ENCODE data around the gene ITPR3.

DNA sequence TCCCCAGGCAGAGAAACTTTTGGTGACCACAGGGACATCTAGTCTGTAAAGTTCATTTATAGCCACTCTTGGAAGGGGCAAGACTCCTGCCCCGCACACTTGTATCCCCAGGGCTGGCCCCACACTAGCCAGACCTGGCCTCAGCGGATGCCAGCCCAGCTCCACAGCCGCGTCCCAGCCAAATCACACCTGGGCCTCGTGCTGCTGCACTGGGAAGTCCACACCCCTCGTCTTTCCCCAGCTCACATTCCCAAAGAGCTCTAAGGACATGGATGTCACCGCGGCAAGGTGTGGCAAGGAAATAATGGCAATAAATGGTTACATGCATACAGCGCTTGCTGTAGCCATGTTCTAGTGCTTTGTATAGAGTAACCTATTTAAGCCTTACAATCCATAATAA lies 117.0 kb downstream of the ITPR3 start:
- TF ChIP-seq, protein P1, sequence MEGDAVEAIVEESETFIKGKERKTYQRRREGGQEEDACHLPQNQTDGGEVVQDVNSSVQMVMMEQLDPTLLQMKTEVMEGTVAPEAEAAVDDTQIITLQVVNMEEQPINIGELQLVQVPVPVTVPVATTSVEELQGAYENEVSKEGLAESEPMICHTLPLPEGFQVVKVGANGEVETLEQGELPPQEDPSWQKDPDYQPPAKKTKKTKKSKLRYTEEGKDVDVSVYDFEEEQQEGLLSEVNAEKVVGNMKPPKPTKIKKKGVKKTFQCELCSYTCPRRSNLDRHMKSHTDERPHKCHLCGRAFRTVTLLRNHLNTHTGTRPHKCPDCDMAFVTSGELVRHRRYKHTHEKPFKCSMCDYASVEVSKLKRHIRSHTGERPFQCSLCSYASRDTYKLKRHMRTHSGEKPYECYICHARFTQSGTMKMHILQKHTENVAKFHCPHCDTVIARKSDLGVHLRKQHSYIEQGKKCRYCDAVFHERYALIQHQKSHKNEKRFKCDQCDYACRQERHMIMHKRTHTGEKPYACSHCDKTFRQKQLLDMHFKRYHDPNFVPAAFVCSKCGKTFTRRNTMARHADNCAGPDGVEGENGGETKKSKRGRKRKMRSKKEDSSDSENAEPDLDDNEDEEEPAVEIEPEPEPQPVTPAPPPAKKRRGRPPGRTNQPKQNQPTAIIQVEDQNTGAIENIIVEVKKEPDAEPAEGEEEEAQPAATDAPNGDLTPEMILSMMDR (IDR thresholded peaks at IDR 0.05 in 8 of 11, conservative IDR thresholded peaks at IDR 0.05 in 3 of 11), result no peak
- no peak for TF ChIP-seq POLR2A (IDR thresholded peaks at IDR 0.05)

All from spleen (tissue), 7 donors.